ENCODE measurements around the gene TMEM215. TPM values are rescaled to one million over a fixed set of nuclear protein-coding genes. Genes with fewer than 3 reads are reported as not detected.

TMEM215 gene
- polyA plus RNA-seq, 1 donor (not counting 4 experiments of a cell fraction or from before 2014, with no cell fraction given), result not detected

DNA sequence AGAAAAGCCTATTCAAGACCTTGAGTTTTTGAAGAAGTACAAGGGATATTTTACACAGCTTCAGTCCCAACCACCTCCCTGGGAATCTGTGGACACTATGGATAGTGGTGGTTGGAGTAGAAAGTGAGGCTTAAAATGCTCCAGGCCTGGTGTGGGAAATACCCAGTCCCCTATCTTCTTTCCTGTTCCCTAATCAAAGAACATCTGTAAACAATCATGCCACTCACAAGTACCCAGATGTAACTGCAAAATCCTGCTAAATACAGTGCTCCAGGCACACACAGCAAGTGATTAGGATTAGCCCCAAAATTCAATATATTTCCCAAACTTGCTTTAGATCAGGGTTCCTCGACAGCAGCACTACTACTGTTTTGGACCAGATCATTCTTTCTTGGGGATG, 46.0 kb upstream of the TMEM215 start:
- Histone ChIP-seq H2AFZ (ENCODE audit: control insufficient read depth, low read length) (no peak overlapping the region), H3K4me1 (ENCODE audit: control insufficient read depth, extremely low read depth, insufficient read depth, low read length) (peaks cover 28% of the 10 kb centered on the region), H3K36me3 (ENCODE audit: control insufficient read depth in 2 of 2, extremely low read depth in 1 of 2, insufficient read depth in 2 of 2, low read length in 2 of 2) (no peaks in the 10 kb centered on the region), H3K4me2 (ENCODE audit: control insufficient read depth, extremely low read depth, insufficient read depth, low read depth, low read length) (no peak overlapping the region), H3K79me2 (ENCODE audit: control insufficient read depth, insufficient read depth, low read length) (no peaks in the 10 kb centered on the region), H3K9me3 (ENCODE audit: control insufficient read depth, low read depth, low read length) (no peaks in the 10 kb centered on the region), H3K27ac (ENCODE audit: control insufficient read depth, insufficient read depth, low read length) (no peak overlapping the region), H3K9me1 (ENCODE audit: control insufficient read depth, extremely low read depth, insufficient read depth, low read length) (no peaks in the 10 kb centered on the region), H4K20me1 (ENCODE audit: control insufficient read depth, extremely low read depth, insufficient read depth, low read length) (no peaks in the 10 kb centered on the region), H3K4me3 (ENCODE audit: control insufficient read depth in 2 of 3, extremely low read depth in 1 of 3, insufficient read depth in 2 of 3, low read depth in 1 of 3, low read length in 3 of 3) (no peak overlapping the region), H3K27me3 (ENCODE audit: control insufficient read depth, extremely low read depth, insufficient read depth, low read length) (no peaks in the 10 kb centered on the region), H3K9ac (ENCODE audit: control insufficient read depth, extremely low read depth, insufficient read depth, low read length) (no peak overlapping the region)
- no peak for FAIRE-seq
- dilution Hi-C loops (cut with MboI; ENCODE audit: extremely low pct_ligation_motif_present, low sequenced_read_pairs), result no loop called here
- no peak for DNase-seq (ENCODE audit: low read depth, low spot score)
- TF ChIP-seq EZH2 (IDR thresholded peaks at IDR 0.05; ENCODE audit: low read length), result no peak

GRCh38 chr9:32738501-32739172, 44.7 kb upstream of the TMEM215 start:
- Histone ChIP-seq H2AFZ (ENCODE audit: control insufficient read depth, low read length) (peak overlapping the region; percentile 72), H3K4me2 (ENCODE audit: control insufficient read depth, extremely low read depth, insufficient read depth, low read depth, low read length) (peak overlapping the region; percentile 59), H3K27ac (ENCODE audit: control insufficient read depth, insufficient read depth, low read length) (peak overlapping the region; percentile 84), H4K20me1 (ENCODE audit: control insufficient read depth, extremely low read depth, insufficient read depth, low read length) (no peaks in the 10 kb centered on the region), H3K4me1 (ENCODE audit: control insufficient read depth, extremely low read depth, insufficient read depth, low read length) (peaks cover 34% of the 10 kb centered on the region), H3K4me3 (ENCODE audit: control insufficient read depth in 2 of 3, extremely low read depth in 1 of 3, insufficient read depth in 2 of 3, low read depth in 1 of 3, low read length in 3 of 3) (no peak overlapping the region), H3K27me3 (ENCODE audit: control insufficient read depth, extremely low read depth, insufficient read depth, low read length) (no peaks in the 10 kb centered on the region), H3K9me1 (ENCODE audit: control insufficient read depth, extremely low read depth, insufficient read depth, low read length) (no peaks in the 10 kb centered on the region), H3K36me3 (ENCODE audit: control insufficient read depth in 2 of 2, extremely low read depth in 1 of 2, insufficient read depth in 2 of 2, low read length in 2 of 2) (no peaks in the 10 kb centered on the region), H3K9ac (ENCODE audit: control insufficient read depth, extremely low read depth, insufficient read depth, low read length) (peak overlapping the region; percentile 30), H3K79me2 (ENCODE audit: control insufficient read depth, insufficient read depth, low read length) (no peaks in the 10 kb centered on the region), H3K9me3 (ENCODE audit: control insufficient read depth, low read depth, low read length) (no peaks in the 10 kb centered on the region)
- TF ChIP-seq EZH2 (IDR thresholded peaks at IDR 0.05; ENCODE audit: low read length), result no peak
- TF ChIP-seq, protein P1, sequence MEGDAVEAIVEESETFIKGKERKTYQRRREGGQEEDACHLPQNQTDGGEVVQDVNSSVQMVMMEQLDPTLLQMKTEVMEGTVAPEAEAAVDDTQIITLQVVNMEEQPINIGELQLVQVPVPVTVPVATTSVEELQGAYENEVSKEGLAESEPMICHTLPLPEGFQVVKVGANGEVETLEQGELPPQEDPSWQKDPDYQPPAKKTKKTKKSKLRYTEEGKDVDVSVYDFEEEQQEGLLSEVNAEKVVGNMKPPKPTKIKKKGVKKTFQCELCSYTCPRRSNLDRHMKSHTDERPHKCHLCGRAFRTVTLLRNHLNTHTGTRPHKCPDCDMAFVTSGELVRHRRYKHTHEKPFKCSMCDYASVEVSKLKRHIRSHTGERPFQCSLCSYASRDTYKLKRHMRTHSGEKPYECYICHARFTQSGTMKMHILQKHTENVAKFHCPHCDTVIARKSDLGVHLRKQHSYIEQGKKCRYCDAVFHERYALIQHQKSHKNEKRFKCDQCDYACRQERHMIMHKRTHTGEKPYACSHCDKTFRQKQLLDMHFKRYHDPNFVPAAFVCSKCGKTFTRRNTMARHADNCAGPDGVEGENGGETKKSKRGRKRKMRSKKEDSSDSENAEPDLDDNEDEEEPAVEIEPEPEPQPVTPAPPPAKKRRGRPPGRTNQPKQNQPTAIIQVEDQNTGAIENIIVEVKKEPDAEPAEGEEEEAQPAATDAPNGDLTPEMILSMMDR (optimal IDR thresholded peaks at IDR 0.05 in 1 of 3, IDR thresholded peaks at IDR 0.05 in 1 of 3, conservative IDR thresholded peaks at IDR 0.05 in 1 of 3; ENCODE audit: extremely low read depth in 1 of 3, insufficient read depth in 2 of 3, low read length in 3 of 3), result no peak
- DNase-seq (ENCODE audit: low read depth, low spot score), result peak; percentile 67
- dilution Hi-C loops (cut with MboI; ENCODE audit: extremely low pct_ligation_motif_present, low sequenced_read_pairs), result no loop called here
- FAIRE-seq, result peak; percentile 84

- Histone ChIP-seq H3K9me3 (ENCODE audit: control insufficient read depth, low read depth, low read length) (no peaks in the 10 kb centered on the region), H3K4me1 (ENCODE audit: control insufficient read depth, extremely low read depth, insufficient read depth, low read length) (peaks cover 34% of the 10 kb centered on the region), H3K4me3 (ENCODE audit: control insufficient read depth in 2 of 3, extremely low read depth in 1 of 3, insufficient read depth in 2 of 3, low read depth in 1 of 3, low read length in 3 of 3) (peak overlapping the region in 2 of 3 experiments; percentile 6 to 26), H3K27me3 (ENCODE audit: control insufficient read depth, extremely low read depth, insufficient read depth, low read length) (no peaks in the 10 kb centered on the region), H3K9me1 (ENCODE audit: control insufficient read depth, extremely low read depth, insufficient read depth, low read length) (no peaks in the 10 kb centered on the region), H3K36me3 (ENCODE audit: control insufficient read depth in 2 of 2, extremely low read depth in 1 of 2, insufficient read depth in 2 of 2, low read length in 2 of 2) (no peaks in the 10 kb centered on the region), H3K79me2 (ENCODE audit: control insufficient read depth, insufficient read depth, low read length) (no peaks in the 10 kb centered on the region), H2AFZ (ENCODE audit: control insufficient read depth, low read length) (no peak overlapping the region), H4K20me1 (ENCODE audit: control insufficient read depth, extremely low read depth, insufficient read depth, low read length) (no peaks in the 10 kb centered on the region), H3K9ac (ENCODE audit: control insufficient read depth, extremely low read depth, insufficient read depth, low read length) (no peak overlapping the region), H3K4me2 (ENCODE audit: control insufficient read depth, extremely low read depth, insufficient read depth, low read depth, low read length) (peak overlapping the region; percentile 56), H3K27ac (ENCODE audit: control insufficient read depth, insufficient read depth, low read length) (peak overlapping the region; percentile 32)
- no peak for DNase-seq (ENCODE audit: low read depth, low spot score)
- dilution Hi-C loops (cut with MboI; ENCODE audit: extremely low pct_ligation_motif_present, low sequenced_read_pairs), result no loop called here
- TF ChIP-seq EZH2 (IDR thresholded peaks at IDR 0.05; ENCODE audit: low read length), result no peak
- TF ChIP-seq, protein P1 (optimal IDR thresholded peaks at IDR 0.05 in 1 of 3, IDR thresholded peaks at IDR 0.05 in 1 of 3, conservative IDR thresholded peaks at IDR 0.05 in 1 of 3; ENCODE audit: extremely low read depth in 1 of 3, insufficient read depth in 2 of 3, low read length in 3 of 3), result no peak
- peak; percentile 49 for FAIRE-seq
Measured at GRCh38 chr9:32741706-32742105, 41.6 kb upstream of the TMEM215 start.
